ENCODE data around the gene SLC13A3.

SLC13A3 gene

DNA sequence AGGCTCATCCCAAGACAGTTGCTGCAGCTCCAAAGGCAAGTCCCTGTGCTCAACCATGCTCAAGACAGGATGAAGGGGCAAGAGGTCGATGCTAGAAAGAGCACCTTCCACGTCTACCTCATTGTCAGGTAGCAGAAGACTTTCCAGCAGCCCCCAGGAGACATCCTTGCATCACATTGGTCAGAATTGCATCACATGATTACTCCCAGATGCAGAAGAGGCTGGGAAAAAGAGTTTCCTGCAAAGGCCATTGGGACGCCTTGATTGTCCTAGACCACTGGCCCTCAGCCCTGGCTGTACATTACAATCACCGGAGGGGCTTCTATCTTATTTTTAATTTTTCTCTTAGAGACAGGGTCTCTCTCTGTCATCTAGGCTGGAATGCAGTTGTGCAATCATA, 120.6 kb downstream of the SLC13A3 start:
- Histone ChIP-seq H3K27ac (ENCODE audit: low read depth, low read length) (no peak overlapping the region), H3K4me3 (ENCODE audit: low read length) (no peak overlapping the region), H3K79me2 (ENCODE audit: control insufficient read depth, low read length) (no peaks in the 10 kb centered on the region), H3K36me3 (ENCODE audit: control insufficient read depth, low read length) (no peaks in the 10 kb centered on the region), H3K9me2 (replicated peaks; ENCODE audit: control insufficient read depth, low read length) (no peaks in the 10 kb centered on the region), H3K9me3 (ENCODE audit: control insufficient read depth, insufficient read depth, low read length) (no peaks in the 10 kb centered on the region), H3F3A (ENCODE audit: control insufficient read depth, insufficient read depth) (no peaks in the 10 kb centered on the region), H4K20me1 (ENCODE audit: control insufficient read depth, insufficient read depth, low read depth, low read length) (no peaks in the 10 kb centered on the region), H3K4me1 (ENCODE audit: control insufficient read depth, low read length) (no peaks in the 10 kb centered on the region), H3K27me3 (ENCODE audit: control insufficient read depth, low read length) (no peaks in the 10 kb centered on the region), H3K4me2 (ENCODE audit: low read length) (no peak overlapping the region)
- TF ChIP-seq EZH2phosphoT487 (IDR thresholded peaks at IDR 0.05; ENCODE audit: borderline replicate concordance, low read length): no peak
- TF ChIP-seq, protein P1, sequence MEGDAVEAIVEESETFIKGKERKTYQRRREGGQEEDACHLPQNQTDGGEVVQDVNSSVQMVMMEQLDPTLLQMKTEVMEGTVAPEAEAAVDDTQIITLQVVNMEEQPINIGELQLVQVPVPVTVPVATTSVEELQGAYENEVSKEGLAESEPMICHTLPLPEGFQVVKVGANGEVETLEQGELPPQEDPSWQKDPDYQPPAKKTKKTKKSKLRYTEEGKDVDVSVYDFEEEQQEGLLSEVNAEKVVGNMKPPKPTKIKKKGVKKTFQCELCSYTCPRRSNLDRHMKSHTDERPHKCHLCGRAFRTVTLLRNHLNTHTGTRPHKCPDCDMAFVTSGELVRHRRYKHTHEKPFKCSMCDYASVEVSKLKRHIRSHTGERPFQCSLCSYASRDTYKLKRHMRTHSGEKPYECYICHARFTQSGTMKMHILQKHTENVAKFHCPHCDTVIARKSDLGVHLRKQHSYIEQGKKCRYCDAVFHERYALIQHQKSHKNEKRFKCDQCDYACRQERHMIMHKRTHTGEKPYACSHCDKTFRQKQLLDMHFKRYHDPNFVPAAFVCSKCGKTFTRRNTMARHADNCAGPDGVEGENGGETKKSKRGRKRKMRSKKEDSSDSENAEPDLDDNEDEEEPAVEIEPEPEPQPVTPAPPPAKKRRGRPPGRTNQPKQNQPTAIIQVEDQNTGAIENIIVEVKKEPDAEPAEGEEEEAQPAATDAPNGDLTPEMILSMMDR (IDR thresholded peaks at IDR 0.05; ENCODE audit: low read depth, low read length, poor library complexity, severe bottlenecking): no peak

DNA sequence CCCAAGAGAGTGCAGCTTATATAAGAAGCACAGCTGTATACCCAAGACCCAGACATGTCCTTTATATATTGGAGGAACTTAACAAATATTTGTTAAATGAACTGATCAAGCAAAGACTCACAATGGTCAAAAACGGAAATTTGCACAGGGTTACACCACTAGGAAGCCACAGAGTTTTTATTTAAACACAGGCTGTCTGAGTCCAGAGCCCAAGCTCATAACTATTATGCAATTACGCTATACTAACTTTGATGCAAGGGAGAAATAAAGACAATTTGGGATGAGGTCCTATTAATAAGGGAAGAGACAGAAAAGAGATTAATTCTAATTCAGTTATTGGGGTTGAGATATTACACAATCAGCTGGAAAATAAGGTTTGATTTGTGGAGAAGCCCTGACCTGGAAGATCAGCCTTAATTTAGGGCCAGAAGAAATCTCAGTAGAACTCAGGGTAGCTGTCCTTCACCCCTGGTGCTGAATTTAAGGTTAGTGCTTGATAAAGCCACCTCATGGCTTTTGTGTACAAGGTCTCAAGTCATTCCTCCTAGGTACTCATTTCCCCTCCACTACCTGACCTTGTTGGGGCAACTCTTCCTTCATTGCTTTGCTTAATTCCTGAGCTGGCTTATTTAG, 127.4 kb downstream of the SLC13A3 start:
- H3K9me2 ChIP-seq (replicated peaks; ENCODE audit: control insufficient read depth, low read length): no peaks in the 10 kb centered on the region
- TF ChIP-seq, protein P1 (IDR thresholded peaks at IDR 0.05; ENCODE audit: low read depth, low read length, poor library complexity, severe bottlenecking): no peak
- TF ChIP-seq EZH2phosphoT487 (IDR thresholded peaks at IDR 0.05; ENCODE audit: borderline replicate concordance, low read length): no peak
- no peak overlapping the region for H3K4me3 ChIP-seq (ENCODE audit: low read length)
- no peak overlapping the region for H3K4me2 ChIP-seq (ENCODE audit: low read length)
- H3K79me2 ChIP-seq (ENCODE audit: control insufficient read depth, low read length): no peaks in the 10 kb centered on the region
- no peaks in the 10 kb centered on the region for H3K4me1 ChIP-seq (ENCODE audit: control insufficient read depth, low read length)
- H4K20me1 ChIP-seq (ENCODE audit: control insufficient read depth, insufficient read depth, low read depth, low read length): no peaks in the 10 kb centered on the region
- no peaks in the 10 kb centered on the region for H3K36me3 ChIP-seq (ENCODE audit: control insufficient read depth, low read length)
- no peaks in the 10 kb centered on the region for H3K27me3 ChIP-seq (ENCODE audit: control insufficient read depth, low read length)
- no peaks in the 10 kb centered on the region for H3K9me3 ChIP-seq (ENCODE audit: control insufficient read depth, insufficient read depth, low read length)
- no peak overlapping the region for H3K27ac ChIP-seq (ENCODE audit: low read depth, low read length)
- no peaks in the 10 kb centered on the region for H3F3A ChIP-seq (ENCODE audit: control insufficient read depth, insufficient read depth)

DNA sequence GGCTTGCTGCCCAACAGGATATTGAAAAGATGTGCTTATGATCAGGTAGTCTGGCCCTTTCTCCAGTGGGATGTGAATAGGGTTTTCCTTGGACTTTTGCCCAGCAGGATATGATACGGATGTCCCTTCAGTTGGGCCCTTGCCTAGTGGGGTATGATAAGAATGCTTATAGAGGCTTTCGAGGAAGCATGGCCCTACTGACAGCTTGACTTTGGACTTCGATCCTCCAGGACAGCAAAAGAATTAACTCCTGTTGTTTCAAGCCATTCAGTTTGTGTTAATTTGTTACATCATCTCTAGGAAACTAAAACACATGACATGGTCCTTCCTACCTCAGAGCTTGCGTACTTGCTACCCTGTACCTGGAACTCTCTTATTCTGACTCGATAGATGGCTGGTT, 128.2 kb downstream of the SLC13A3 start:
- Histone ChIP-seq H3K9me3 (ENCODE audit: control insufficient read depth, insufficient read depth, low read length) (no peaks in the 10 kb centered on the region), H3K4me1 (ENCODE audit: control insufficient read depth, low read length) (no peaks in the 10 kb centered on the region), H3F3A (ENCODE audit: control insufficient read depth, insufficient read depth) (no peaks in the 10 kb centered on the region), H3K4me3 (ENCODE audit: low read length) (no peak overlapping the region), H3K9me2 (replicated peaks; ENCODE audit: control insufficient read depth, low read length) (no peaks in the 10 kb centered on the region), H3K27ac (ENCODE audit: low read depth, low read length) (no peak overlapping the region), H4K20me1 (ENCODE audit: control insufficient read depth, insufficient read depth, low read depth, low read length) (no peaks in the 10 kb centered on the region), H3K36me3 (ENCODE audit: control insufficient read depth, low read length) (no peaks in the 10 kb centered on the region), H3K27me3 (ENCODE audit: control insufficient read depth, low read length) (no peaks in the 10 kb centered on the region), H3K4me2 (ENCODE audit: low read length) (no peak overlapping the region), H3K79me2 (ENCODE audit: control insufficient read depth, low read length) (no peaks in the 10 kb centered on the region)
- TF ChIP-seq EZH2phosphoT487 (IDR thresholded peaks at IDR 0.05; ENCODE audit: borderline replicate concordance, low read length): no peak
- TF ChIP-seq, protein P1 (IDR thresholded peaks at IDR 0.05; ENCODE audit: low read depth, low read length, poor library complexity, severe bottlenecking): no peak

All from DOHH2 (cell line).